Suprapubic skin (tissue), 4 donors: ENCODE results near the gene PTGER1.

Experiments used
- POLR2A ChIP-seq, 2 donors: fragments of 450-650 bp; IDR thresholded peaks; one replicate each; pipeline ENCODE4 v1.6.1; 2017; ENCODE audit warnings: antibody characterized with exemption in 2 of 2, mild to moderate bottlenecking in 2 of 2, moderate library complexity in 2 of 2
- POLR2AphosphoS5 ChIP-seq, 3 donors: sonication (generic); formaldehyde crosslinking; IDR thresholded peaks; one replicate each; pipeline ENCODE4 v1.6.1; 2017; ENCODE audit warnings: antibody characterized with exemption in 3 of 3
- TF ChIP-seq, protein P1 (sequence below), 2 donors: fragments of 200-600 bp in 1 of 2; fragments of 450-650 bp in 1 of 2; sonication (generic) in 1 of 2; IDR thresholded peaks; one replicate each; pipeline ENCODE4 v1.5.1; 2016 to 2019; ENCODE audit warnings: antibody characterized with exemption in 2 of 2, mild to moderate bottlenecking in 1 of 2, moderate library complexity in 1 of 2

DNA sequence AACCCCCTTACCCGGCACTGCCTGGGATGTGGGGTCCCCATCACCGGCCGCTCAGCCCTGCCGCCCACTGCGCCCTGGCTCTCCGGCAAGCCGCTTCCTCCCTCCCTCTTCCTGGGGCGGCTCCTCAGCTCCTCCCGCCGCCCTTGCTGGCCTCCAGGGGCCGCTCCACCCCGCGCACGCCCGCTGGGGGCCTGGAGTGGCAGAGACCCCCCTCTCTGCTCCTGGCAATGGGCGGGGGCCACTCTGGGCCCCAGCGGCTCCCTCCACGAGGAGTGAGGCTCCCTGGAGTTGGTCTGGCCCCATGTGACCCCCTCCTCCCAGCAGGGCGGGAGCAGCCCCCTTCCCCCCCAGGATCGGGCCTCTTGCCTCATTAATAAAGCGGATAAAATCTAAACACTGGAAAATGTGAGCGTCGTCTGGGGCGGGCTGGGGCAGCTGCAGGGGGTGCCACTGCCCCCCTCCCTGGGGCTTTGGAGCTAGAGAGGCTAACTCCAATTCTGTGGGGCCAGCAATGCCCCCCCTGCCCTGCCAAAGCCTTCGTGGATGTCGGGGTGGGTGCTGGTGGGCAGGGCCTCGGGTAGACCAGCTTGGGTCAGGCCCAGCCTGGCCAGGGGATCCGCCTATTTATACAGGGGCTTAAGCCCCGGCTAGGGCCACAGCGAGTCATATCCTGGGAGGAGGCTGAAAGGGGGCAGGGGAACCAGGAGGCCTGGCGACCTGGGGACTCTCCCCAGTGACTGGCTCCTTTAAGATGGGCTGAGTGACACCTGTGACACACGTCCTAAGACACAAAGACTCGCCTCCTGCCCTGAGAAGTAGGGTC lies at the start of gene PTGER1:
- TF ChIP-seq POLR2A (IDR thresholded peaks at IDR 0.05) (no peak), POLR2AphosphoS5 (IDR thresholded peaks at IDR 0.05) (no peak)
- TF ChIP-seq, protein P1, sequence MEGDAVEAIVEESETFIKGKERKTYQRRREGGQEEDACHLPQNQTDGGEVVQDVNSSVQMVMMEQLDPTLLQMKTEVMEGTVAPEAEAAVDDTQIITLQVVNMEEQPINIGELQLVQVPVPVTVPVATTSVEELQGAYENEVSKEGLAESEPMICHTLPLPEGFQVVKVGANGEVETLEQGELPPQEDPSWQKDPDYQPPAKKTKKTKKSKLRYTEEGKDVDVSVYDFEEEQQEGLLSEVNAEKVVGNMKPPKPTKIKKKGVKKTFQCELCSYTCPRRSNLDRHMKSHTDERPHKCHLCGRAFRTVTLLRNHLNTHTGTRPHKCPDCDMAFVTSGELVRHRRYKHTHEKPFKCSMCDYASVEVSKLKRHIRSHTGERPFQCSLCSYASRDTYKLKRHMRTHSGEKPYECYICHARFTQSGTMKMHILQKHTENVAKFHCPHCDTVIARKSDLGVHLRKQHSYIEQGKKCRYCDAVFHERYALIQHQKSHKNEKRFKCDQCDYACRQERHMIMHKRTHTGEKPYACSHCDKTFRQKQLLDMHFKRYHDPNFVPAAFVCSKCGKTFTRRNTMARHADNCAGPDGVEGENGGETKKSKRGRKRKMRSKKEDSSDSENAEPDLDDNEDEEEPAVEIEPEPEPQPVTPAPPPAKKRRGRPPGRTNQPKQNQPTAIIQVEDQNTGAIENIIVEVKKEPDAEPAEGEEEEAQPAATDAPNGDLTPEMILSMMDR (IDR thresholded peaks at IDR 0.05), result peak in 1 of 2 donors; percentile 59
